Measurements from ENCODE around the gene HOXB6.
A peak's percentile ranks its signal among the peaks of the same experiment; 100 is the strongest.

HOXB6 gene

GRCh38 chr17:48593840-48594537 is 10.8 kb downstream of the HOXB6 start:
- peak; percentile 94 for DNase-seq (ENCODE audit: low spot score)

GRCh38 chr17:48593126-48593829 is 11.5 kb downstream of the HOXB6 start, which contains the start of gene HOXB5:
Gene HOXB5, minus strand, starts transcription at chr17:48593779. Its CDS starts 97 bp downstream, at chr17:48593682.
- DNase-seq (ENCODE audit: low spot score), result no peak

- DNase-seq (ENCODE audit: low spot score), result no peak
Observed at GRCh38 chr17:48592577-48592976, 12.2 kb downstream of the HOXB6 start.

GRCh38 chr17:48592057-48592514 is 12.7 kb downstream of the HOXB6 start:
- no peak for DNase-seq (ENCODE audit: low spot score)

GRCh38 chr17:48591255-48592056 is 13.3 kb downstream of the HOXB6 start:
- DNase-seq (ENCODE audit: low spot score), result no peak

- no peak for DNase-seq (ENCODE audit: low spot score)
Observed at GRCh38 chr17:48590607-48591161, 14.1 kb downstream of the HOXB6 start.

- no peak for DNase-seq (ENCODE audit: low spot score)
Observed at GRCh38 chr17:48589831-48590606, 14.8 kb downstream of the HOXB6 start, which contains the start of gene HOXB3. Gene HOXB3, minus strand, starts transcription at chr17:48590241. Its CDS starts 37,767 bp downstream, at chr17:48552474.

- DNase-seq (ENCODE audit: low spot score), result no peak
Observed at GRCh38 chr17:48589060-48589830, 15.5 kb downstream of the HOXB6 start.

- no peak for DNase-seq (ENCODE audit: low spot score)
Observed at GRCh38 chr17:48588528-48588927, 16.3 kb downstream of the HOXB6 start.

- no peak for DNase-seq (ENCODE audit: low spot score)
Observed at GRCh38 chr17:48588074-48588415, 16.7 kb downstream of the HOXB6 start.

GRCh38 chr17:48587276-48588073 is 17.3 kb downstream of the HOXB6 start:
- DNase-seq (ENCODE audit: low spot score), result no peak

GRCh38 chr17:48586355-48587258 is 18.2 kb downstream of the HOXB6 start:
- DNase-seq (ENCODE audit: low spot score), result no peak

GRCh38 chr17:48584223-48584741 is 20.5 kb downstream of the HOXB6 start:
- DNase-seq (ENCODE audit: low spot score), result no peak

GRCh38 chr17:48583708-48584222 is 21.0 kb downstream of the HOXB6 start:
- DNase-seq (ENCODE audit: low spot score), result no peak

GRCh38 chr17:48582750-48583069 is 22.1 kb downstream of the HOXB6 start:
- DNase-seq (ENCODE audit: low spot score), result no peak

- DNase-seq (ENCODE audit: low spot score), result no peak
Observed at GRCh38 chr17:48579760-48580554, 24.8 kb downstream of the HOXB6 start.

GRCh38 chr17:48579471-48579759 is 25.4 kb downstream of the HOXB6 start:
- no peak for DNase-seq (ENCODE audit: low spot score)

Measured in hepatic stellate cell (primary cell).